GM18873 (cell line): Measurements from ENCODE around the gene SPP2.

ENCODE experiments used
- ATAC-seq: cut with Tn5 transposase; IDR thresholded peaks from one replicate; pipeline ENCODE4 v1.9.1; 2021; ENCODE audit warnings: mild to moderate bottlenecking, moderate library complexity, moderate number of reproducible peaks; ENCODE audit not compliant: unreplicated experiment, low FRiP score

SPP2 gene

DNA sequence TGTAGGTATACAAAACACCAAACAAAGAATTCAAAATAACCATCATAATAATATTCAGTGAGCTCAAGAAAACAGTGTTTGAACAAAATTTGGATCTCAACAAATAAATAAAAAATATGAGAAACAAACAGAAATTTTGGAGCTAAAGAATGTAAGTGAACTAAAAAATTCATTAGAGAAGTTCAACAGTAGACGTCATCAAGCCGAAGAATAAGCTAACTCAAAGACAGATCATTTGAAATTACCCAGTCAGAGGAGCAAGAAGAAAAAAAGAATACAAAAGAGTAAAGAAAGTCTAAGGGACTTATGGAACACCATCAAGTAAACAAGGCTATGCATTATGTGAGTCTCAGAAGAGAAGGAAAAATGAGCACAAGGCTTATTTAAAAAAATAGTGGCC, 16.6 kb upstream of the SPP2 start:
- no peak for ATAC-seq

DNA sequence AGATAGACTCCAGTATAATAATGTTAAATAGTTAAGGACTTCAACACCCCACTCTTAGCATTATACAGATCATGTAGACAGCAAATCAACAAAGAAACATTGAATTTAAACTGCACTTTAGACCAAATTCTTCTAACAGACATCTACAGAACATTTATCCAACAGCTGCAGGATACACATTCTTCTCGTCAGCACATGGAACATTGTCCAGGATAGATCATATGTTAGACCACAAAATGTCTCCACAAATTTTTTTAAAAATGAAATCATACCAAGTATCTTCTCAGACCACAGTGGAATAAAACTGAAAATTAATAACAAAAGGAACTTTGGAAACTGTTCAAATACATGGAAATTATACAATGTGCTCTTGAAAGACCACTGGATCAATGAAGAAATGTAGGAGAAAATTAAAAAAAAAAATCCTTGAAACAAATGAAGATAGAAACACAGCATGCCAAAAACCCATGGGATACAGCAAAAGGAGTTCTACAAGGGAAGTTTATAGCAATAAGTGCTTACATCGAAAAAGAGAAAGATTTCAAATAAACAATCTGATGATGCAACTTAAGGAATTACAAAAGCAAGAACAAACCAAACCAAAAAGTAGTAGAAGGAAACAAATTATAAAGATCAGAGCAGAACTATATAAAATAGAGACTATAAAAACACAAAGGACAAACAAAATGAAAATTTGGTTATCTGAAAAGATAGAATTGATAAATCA, 12.3 kb upstream of the SPP2 start:
- ATAC-seq, result no peak

DNA sequence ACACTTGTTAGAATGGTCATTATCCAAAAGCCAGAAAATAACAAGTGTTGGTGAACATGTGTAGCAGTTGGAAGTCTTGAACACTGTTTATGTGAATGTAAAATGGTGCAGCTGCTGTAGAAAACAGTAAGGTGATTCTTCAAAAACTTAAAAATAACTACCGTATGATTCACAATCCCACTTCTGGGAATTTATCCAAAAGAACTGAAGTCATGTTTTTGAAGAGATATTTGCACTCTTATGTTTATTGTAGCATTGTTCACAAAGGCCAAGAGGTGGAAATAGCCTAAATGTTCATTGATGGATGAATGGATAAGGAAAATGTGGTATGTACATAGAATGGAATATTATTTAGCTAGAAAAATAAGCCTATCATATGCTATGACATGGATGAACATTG, 6.3 kb upstream of the SPP2 start:
- ATAC-seq, result no peak

DNA sequence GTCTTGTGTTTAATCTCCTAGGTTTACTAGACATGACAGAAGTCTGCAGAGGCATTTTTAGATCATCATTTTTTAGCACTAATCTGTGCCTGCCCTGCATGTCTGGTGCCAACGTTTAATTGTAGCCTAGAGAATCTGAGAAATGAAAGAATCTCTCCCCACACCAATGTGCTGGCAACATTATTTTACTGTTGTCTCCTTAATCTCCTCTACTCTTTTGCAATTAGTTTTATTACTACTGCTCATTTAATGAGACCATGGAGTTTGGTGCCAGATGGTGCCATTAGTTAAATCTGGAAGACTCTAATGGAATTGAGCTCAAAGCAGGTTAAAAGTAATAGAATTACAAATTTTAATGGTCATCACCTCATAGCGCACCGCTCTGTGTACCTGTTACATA, 4.0 kb upstream of the SPP2 start:
- no peak for ATAC-seq

DNA sequence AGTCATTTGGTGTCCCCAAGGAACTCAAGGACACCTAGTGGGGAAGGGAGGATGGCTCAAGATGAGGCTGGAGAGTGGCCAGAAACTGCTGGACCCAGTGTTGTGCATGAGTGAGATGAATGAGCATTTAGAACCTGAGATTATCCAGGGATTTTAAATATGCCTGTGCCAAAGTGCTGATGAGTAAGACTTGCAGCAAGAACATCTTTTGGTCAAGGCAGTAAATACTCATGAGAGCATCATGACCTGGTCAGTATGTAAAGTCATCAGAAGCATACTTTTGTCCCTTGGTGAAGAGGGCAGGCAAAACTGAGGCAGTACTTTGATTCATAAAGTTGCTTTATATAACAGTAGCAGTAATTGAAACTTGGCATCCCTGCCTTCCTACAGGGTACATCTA, 3.1 kb upstream of the SPP2 start:
- ATAC-seq, result no peak

DNA sequence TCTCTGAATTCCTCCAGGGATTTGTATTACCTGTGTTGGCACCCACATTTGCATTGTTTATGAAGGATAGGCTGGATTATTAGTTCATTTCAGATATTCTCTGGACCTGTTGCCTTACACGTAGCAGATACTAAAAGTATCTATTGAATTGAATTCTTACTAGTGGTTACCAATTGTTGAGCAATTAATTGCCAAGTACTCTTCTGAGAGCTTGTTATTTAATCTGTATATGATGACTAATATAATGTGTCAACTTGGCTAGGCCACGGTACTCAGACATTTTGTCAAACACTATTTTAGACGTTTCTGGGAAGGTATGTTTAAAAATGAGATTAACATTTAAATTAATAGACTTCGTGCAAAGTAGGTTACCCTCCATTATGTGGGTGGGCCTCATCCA, 2.5 kb upstream of the SPP2 start:
- no peak for ATAC-seq

DNA sequence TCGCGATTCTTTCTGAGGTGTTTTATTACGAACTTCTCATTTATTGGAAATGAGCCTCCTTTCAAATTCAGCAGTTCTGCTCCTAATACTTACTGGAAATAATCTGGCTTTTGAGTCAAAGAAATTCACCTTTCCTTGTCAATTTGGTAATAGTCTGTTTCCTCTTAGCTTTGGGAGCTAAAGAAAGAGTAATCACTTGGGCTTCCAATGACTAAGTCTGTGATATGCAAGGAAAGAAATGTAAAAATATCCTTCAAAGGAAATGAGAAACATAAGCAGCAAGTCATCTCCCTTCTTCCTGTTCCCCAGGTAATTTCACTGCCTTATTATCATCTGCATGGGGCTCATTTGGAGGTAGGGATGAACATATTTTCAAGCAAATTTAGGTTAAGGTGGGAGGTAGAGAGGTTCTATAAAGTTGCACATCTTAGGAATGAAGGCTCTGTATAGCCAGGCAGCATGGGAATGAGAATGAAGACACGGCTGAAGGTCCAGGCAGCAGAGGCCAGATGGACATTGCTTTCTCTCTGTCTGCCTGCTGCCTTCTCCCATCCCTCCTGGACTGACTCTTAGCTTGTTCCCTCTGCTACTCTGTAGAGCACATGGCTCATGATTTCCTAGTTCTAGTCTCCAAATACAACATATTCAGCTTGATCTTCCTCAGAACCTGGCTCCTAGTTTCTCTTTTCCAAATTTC, 1.0 kb downstream of the SPP2 start:
- ATAC-seq, result no peak

DNA sequence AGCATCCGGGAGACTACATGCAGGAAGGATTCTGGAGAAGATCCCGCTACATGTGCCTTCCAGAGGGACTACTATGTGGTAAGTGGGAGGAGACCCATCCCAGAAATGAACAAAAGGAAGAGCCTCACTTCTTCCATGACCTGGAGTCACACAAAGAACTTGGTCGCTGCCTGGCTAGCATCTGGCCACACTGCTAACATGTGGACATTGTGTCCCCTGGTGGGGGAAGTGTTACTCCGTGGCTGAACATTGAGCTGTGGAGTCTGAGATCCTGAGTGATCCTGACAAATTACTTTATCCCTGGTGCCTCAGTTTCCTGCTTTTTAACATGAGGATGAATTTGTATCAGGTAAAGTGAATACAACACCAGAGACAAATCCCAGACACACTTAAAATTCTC, 8.4 kb downstream of the SPP2 start:
- no peak for ATAC-seq

DNA sequence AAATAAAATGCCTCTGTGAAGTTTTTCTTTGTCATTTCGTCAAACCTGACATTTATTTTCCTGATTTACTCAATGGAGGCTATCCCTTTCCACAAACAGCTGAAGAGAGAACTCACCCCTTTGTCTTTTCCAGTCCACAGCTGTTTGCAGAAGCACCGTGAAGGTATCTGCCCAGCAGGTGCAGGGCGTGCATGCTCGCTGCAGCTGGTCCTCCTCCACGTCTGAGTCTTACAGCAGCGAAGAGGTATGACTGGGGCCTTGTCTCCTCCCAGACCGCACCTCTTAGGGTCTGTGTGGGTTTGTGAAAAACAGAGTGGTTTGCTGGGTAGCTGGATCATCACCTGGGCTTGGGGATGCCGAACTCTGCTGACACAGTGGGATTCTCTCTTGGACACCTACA, 9.7 kb downstream of the SPP2 start:
- no peak for ATAC-seq

DNA sequence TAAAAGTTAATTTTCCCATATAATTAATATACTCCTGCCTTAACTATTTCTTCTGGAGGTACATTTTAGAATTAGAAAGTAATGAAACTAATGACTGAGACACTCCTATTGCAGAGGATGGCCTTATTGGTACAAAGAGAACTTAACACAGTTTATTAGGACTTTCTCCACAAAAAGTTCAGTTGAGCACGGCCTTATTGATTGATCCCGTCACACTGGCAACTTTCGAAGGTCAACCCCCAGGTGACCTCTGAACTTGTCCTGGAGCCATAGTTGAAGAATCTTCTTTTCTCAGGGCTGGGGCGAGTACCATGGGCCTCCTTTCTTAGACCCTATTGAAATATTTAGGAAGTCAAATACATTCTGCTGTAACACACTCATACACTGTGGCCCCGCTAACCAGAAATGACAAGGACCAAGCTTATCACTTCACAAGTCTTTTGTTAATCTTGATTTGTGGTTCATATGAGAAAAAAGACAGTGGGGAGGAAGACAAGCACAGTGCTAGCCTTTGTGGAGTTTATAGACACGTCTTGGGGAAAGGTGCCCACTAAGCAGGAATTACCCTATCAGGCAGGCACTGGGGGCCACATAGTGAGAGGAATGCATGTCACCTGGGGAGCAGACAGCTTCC, 11.2 kb downstream of the SPP2 start:
- no peak for ATAC-seq

DNA sequence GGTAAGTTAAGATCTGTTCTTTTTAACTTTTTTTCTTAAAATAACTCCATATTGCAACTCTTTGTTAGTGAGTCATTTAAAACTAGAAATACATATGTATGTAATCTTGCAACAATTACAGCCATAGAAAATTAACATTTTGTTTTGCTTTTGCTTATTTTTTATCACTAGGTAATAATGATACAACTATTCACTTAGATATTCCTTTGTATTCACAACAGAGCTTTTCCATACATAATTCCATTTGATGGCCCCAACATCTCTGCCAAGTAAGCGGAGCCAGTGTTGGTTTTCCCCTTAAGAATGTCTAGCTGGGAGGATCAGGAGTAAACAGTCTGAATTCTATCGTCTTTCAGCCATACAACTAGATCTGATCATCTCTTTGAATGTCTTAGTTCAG, 16.1 kb downstream of the SPP2 start:
- ATAC-seq, result no peak

DNA sequence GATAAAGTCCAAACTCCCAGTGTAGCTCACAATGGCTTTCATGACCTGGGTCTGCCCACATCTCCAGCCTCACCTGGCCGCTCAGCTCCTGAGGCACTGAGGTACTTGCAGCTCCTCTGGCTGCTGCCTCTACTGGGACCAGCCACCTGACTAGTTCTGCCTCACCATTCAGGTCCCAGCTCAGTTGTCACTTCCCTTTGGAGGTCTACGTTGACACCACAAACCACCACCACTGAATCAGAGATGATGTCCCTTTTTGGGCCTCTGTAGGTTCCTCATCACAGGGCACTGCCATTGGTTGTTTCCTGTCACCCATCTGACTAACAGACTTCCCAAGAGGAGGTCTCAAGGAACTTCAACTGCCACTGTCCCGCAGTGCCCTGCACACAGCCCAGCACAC, 21.2 kb downstream of the SPP2 start:
- ATAC-seq, result no peak

DNA sequence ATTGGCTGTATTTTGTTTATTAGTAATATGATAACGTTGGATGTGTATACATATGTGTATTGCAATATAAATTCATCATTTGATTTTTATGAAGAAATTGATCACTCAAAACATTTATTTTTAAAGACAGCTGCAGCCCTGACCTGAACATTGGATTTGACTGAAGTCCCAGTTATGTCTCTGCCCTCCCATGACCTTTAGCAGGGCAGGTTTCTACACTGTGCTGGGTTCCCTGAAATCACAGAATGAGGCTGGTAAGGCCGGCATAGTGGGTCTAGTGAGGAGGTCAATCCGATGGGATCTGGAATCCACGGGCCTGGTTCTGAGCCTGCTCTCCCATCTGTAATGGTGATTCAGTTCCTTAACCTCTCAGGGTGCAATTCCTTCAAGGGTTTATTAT, 22.0 kb downstream of the SPP2 start:
- ATAC-seq, result no peak

DNA sequence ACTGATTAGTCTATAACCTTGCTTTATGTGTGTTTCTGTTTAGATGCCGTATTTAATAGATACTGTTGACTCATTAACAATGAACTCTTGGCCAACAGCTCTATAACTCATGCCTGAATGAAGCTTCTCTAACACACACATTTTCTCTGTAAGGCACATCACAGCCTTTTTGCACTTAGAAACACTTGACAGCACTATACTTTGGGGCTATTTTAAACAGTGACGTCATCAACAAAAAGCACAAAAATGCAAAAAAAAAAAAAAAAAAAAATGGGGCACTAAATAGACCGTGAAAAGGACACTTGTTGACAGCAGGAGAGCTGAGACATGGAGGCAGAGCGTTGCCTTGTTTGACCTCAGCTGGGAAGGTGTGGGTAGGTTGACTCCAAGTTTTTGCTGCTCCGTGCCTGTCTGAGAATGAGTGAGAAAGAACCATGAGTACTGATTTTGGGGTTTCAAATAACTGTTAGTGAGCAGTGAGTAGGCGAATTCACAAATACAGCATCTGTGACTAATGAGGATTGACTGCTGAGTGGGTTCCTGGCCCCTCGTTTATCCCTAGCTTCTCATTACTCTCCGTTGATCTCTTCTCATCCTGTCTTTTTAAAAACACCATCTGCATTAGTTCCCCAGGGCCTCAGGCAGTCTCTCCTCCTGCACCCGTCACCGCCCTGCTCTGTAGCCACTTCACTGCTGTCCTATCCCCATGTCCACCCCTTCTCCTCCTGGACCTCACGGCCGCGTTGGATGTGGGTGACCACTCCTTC, 24.4 kb downstream of the SPP2 start:
- no peak for ATAC-seq

DNA sequence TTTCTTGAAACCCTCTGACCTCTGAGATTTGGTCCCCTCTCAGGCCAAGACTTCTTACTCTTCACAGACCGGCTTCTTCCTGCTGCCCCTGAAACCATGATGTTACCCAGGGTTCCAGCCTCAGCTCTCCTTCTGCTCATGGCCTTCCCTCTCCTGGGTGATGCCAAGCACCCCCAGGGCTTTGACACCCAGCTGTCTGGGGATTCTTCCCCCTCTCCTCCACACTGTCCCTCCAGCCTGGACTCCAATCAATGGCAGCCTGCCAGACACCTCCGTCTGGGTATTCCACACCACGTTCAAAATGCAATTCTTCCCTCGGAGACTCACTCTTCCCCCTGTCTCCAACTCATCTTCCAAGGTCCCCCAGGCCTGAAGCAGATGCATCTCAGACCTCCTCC, 25.0 kb downstream of the SPP2 start:
- ATAC-seq, result no peak

DNA sequence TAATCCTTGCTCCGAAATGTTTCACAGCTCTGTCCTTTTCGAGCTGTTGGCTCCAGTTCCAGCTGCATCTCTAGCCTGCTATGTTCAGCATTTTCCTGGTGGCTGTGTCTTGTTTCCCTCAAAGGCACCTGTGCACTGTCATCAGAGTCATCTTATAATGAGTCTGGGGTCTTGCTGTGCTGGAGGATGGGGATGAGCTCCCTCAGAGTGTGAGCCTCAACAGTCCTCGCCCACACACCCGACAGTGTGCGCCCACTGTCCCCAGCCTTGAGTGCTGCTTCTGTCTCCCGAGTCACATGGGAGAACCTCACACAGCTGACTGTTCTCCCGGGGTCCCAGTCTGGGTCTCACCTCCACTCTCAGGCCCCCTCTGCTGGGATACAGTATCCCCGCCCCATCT, 25.4 kb downstream of the SPP2 start:
- ATAC-seq, result no peak

DNA sequence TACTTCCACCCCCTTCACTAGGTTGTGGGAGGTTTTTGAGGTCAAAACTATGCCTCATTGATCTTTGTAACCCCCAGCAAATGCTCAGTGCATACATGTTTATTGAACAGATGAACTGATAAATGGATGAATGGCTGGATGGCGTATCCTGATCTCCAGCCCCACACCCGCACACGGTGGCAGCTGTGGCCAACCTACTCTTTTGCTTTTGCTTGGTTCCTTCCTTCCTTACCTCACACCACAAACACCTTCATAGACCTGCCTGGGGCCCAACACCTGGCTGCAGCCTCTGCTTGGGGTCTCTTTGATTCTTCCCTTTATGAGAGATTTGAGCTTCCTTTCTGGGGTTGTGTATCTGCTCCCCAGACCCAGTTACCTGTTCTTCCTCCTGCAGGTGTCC, 25.9 kb downstream of the SPP2 start:
- no peak for ATAC-seq

DNA sequence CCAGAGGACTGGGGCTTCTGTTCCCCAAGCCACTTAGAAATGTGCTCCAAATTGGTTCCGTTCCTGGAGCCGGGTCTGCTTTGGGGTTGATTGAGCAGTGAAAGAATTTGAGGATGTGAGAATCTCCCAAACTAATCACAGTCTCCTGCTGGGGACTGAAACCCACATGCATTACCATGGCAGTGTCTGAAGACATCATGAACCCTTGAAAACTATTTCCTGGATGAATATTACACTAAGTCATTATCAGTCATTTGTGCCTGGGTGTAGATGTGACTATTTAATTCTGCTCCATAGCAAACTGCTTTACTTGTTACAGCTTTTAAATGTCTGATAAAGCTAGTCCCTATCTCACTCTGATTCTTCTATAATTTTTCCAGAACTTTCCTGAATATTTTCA, 27.6 kb downstream of the SPP2 start:
- ATAC-seq, result no peak

DNA sequence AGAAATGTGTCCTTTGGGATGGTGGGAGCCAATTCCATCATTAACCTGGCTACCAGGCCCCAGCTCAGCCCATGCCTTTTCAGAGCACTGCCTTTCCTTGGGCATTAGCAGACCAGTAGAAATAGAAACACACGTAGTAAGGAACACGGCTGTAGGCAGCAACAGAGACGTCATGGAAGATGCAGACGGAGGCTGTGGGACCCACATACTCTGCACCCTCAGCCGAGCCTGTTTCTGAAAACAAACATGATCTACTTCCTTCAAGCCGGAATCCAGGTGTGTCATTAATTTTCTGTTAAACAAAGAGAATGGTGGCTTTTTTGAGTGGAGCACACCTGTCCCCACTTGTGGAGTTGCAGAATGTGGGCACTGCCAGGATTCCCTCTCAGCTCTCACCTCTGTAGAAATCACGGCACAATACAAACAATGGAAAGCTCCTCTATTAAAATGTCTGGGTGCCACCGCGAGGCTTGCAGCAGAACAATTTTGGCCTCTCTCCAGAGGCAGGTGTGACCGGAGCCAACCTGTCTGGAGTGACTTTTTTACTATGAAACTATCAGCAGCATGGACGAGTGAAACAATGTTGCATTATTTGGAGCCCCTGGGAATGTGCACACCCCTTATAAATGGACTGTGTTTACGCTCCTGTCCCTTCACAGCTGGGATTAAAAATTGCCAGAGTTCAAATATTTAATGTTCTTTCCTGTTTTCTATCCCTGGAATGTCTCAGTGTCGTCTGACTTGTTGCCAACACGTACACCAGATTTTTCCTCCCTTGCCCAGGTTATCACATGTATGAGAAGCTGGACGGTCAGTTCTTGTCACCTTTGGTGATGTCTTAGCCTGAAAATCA, 31.7 kb downstream of the SPP2 start:
- no peak for ATAC-seq

DNA sequence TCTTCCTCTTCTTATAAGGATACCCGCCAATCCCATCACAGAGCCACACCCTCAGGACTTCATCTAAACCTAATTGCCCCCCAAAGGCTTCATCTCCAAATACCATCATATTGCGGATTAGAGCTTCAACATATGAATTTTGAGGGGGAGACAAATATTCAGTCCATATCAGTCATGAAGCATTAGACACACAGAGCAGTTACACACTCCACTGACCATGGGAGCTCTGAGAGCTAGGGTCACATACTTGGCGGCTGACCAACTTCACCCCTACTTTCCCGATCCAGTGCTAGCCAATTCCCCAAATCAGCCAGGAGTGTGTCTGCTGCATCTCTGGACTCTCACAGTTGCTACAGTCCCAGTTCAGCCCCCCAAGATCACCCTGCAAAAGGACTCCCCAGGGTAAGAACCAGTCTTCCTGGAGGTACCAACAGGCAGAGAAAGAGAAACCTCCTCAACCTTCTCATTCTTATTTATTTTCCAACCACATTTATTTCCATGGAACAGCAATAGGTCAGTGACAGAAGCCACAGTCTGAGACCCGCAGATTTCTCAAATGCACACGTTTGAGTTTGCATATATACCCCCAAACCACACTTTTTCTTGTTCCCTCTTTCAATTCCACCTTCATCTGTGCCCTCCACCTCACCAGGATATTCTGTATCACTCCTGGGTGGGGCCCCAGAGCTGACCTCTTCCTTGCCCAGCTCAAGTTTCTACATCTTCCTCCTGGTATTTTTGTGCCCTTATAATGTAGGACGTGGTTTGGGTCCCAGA, 33.3 kb downstream of the SPP2 start:
- ATAC-seq, result no peak
